HS-5 (cell line): Measurements from ENCODE around the gene PDE3A.

ENCODE experiments used
- DNase-seq: peaks from one replicate; pipeline ENCODE4 v3.0.0-alpha.2; 2012; ENCODE audit warnings: low read depth

Gene PDE3A

GRCh38 chr12:20424841-20425240, 56.5 kb downstream of the PDE3A start:
- DNase-seq: no peak

DNA sequence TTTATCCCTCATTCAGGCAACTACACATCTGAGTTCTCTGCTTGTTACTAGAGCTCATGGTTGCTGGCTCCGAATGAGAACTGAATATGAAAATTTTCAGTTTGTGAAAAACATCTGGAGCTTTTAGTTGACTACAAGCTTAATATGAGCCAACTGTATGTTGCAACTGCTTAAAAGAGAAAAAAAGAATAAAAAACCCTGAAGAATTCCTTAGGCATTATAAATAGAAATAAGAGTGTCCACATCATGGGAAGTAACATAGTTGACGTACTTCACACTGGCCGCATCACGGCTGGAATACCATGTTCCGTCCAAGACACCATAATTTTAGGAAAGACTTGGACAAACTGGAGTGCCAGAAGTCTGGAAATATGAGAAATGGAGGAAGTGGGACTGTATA, 57.9 kb downstream of the PDE3A start:
- DNase-seq: no peak

DNA sequence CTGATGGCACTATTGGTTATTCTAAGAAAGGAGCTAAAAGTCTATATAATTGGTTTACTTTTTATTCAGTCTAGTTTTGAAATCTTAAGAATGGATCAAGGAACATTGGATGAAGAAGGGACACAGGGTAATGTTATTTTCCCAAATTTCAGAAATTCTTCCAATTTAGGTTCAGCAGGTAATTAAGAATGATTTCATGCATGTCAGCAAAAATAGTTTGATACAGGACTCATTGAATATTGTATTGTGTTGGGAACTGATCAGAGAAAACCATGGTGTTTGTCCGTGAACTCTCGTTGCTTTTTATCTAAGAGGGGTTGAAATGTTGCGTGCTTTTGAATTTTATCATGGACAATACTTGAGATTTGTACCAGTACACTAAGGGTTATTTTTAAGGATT, 58.6 kb downstream of the PDE3A start:
- DNase-seq: no peak

- no peak for DNase-seq
Observed at GRCh38 chr12:20429852-20430251, 61.5 kb downstream of the PDE3A start.

GRCh38 chr12:20432290-20432689, 64.0 kb downstream of the PDE3A start:
- no peak for DNase-seq

DNA sequence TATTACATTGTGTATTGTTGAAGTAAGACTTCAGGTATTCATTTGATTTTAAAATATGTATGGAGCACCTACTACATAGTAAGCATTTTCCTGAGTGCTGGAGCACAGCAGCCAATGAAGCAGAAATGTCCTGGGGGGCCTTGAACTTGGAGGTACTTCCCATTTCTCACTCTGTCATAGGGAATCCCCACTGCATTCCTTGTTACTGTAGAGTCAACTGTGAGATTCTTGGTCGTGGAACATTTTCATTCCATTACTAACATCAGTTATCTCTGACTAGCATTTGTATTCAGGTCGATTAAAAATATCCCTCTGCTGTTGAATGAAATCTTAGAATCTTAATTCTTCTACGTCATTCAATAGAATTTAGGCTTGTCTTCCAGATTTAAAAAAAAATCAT, 66.7 kb downstream of the PDE3A start:
- no peak for DNase-seq

DNA sequence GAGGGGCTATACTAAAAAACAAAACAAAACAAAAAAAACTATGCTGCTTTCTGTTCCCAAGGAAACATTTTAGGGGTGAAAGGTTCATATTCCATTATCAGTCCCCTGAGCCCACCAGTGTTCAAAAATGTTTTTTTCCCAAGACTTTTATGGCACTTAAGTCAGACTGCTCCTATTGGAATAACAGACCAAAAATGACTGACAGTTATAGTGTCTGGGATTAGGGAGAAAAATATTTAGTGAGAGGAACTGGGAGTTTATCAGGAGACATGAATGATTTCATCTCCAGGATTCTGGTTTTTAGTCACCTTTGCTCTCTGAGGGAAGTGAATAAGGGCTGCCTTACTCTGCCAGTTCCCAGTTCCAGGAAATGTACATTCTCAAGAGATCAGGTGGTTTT, 68.0 kb downstream of the PDE3A start:
- DNase-seq: no peak

DNA sequence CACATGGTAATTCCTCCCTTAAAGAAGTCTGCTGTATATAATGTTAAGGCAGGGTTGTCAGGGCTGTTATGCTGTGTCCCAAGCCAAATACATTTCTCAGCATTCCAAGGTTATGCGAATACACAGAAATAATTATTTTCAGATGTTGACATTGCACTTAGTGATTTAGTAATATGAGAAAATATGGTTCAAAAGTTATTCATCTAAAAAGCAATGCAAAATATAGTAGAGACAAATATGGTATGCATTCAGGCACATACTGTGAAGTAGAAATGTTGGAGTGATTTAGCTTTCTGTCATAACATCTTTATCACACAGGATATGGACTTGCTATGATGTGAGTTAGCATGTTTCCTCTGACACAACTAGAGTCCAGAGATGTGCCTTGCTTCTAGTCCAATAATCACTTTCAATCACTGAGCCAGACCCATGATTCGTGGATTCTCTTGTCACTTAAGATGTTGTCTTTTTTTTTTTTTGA, 70.0 kb downstream of the PDE3A start:
- peak; percentile 67 for DNase-seq

GRCh38 chr12:20439626-20440025, 71.3 kb downstream of the PDE3A start:
- DNase-seq: no peak

GRCh38 chr12:20440408-20440807, 72.1 kb downstream of the PDE3A start:
- no peak for DNase-seq

DNA sequence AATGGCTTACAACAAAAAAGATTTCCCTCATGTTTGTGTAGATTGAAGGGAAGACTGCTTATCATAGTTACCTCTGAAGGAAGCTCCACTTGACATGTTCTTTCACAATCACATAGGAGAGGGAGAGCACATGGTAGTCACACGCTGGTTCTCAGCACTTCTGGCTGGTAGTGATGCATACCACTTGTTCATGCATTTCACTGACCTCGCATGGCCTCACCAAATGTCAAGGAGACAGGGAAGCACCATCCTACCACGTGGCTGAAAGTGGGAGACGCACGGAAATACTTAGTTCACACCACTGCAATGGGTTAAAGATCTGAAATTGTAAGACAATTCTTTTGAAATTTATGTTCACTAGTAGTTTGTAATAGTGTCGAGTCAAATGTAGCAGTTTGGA, 74.0 kb downstream of the PDE3A start:
- DNase-seq: no peak

- no peak for DNase-seq
Observed at GRCh38 chr12:20443255-20443654, 74.9 kb downstream of the PDE3A start.

- no peak for DNase-seq
Observed at GRCh38 chr12:20443792-20444191, 75.5 kb downstream of the PDE3A start.

- no peak for DNase-seq
Observed at GRCh38 chr12:20444595-20445170, 76.3 kb downstream of the PDE3A start.

DNA sequence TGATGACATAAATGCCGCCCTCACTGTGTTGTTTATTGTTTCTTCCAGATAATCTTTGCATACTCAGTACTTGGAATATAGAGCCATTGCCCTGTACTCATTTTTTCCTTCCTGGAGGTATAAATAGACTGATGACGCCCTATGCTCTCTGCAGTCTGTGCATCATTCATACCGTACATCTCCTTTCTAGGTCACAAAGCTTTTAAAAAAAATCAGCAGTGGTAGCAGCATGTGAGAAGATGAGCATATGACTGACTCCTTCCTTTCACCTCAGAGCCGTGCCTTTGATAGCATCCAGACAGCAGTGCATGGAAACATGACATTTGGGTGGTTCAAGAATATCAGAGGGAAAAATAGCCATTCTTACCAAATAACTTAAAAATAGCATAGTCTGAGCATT, 77.3 kb downstream of the PDE3A start:
- DNase-seq: no peak

DNA sequence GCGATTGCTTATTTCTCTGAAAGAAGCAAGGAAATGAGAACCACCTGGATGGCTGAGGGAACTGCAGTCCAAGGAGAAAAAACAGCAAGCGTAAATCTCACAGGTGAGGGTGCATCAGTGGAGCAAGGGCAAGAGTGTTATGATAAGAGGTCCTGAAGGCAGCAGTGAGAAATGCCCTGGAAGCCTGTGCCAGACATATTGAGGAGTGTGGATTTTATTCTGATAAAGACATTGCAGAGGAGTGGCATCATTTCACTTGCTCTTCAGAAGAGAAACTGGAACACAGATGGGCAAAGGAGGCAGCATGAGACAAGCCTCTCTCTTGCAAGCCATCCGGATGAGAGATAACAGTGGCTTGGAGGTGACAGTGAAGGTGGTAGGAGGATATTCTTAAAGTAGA, 78.5 kb downstream of the PDE3A start:
- DNase-seq: no peak

DNA sequence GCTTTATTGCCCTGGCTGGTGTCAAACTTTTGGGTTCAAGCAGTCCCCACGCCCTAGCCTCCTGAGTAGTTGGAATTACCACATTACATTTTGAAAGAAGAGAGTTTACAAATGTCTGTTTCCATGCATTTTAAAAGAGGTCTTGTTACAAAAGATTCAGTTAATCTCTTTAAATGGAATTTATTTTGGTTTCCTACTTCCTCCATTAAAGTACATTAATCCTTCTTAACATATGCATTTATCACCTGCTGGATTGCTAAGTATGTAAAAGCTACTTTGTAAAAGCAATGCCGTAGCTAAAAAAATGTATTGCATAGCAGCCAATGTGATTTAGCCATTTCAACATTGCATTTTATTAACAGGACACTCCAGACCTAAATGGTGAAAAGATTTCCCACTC, 80.4 kb downstream of the PDE3A start:
- no peak for DNase-seq

- DNase-seq: no peak
Observed at GRCh38 chr12:20450591-20451180, 82.3 kb downstream of the PDE3A start.

- DNase-seq: peak; percentile 79
Observed at GRCh38 chr12:20451761-20452160, 83.4 kb downstream of the PDE3A start.

DNA sequence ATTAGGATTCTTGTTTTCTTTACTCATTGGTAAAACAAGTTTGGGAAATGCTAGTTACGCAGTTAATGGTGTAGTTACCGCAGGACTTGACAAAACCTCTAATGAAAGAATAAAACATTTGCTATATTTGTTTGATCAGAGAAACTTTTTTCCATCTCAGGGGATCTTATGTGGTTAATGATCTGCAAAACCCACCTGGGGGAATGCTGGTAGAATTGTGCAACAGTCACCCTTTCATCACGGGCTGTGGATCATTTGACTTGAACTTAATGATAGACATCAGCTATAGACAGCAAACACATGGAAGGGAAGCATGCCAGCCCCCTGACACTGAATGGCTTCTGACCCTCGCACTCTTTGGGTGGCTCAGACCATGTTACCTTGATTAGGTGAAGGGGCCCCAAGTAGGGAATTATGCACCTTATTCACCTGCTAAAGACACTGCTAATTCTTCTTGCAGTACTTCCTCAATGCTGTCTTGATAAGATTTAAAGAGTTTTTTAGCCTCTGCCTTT, 84.2 kb downstream of the PDE3A start:
- no peak for DNase-seq

DNA sequence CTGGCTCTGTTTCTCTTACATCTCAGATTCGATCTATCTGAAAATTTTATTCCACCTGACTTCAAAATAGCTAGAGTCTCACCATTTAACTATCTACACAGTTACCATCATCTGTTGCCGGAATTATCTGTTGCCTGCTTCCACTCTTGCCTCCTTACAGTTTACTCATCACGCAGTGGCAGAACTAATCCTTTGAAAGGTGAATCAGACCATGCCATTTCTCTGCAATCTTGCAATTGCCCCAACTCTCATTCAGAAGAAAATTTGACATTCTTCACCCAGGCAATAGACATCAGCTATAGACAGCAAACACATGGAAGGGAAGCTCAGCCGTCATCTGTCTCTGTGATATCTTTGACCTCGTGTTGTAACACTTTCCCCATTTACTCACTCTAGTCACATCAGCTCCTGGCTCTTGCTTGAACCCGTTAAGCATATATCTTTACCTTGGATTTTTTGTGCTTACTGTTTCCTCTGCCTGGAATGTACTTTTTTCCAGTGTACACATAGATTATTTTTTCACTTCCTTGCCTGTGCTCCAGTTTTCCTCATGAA, 85.5 kb downstream of the PDE3A start:
- no peak for DNase-seq

DNA sequence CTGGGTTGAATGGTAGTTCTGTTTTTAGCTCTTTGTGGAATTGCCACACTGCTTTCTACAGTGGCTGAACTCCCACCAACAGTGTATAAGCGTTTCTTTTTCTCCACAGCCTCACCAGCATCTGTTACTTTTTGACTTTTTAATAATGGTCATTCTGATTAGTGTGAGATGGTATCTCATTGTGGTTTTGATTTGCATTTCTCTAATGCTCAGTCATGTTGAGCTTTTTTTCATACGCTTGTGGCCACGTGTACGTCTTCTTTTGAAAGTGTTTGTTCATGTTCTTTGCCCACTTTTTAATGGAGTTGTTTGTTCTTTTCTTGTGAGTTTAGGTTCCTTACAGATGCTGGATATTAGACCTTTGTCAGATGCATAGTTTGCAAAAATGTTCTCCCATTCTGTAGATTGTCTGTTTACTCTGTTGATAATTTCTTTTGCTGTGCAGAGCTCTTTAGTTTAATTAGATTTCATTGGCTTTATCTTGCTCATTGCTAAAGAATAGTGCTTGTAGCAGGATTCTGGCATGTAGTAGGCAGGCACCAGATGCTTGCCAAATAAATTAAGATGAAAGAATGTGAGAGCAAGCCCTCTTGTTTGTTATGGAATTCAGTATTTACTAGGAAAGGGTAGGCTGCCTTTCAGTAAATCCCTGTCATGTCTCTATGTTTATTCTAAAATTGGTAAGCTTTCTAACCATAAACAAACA, 86.8 kb downstream of the PDE3A start:
- no peak for DNase-seq

GRCh38 chr12:20457582-20457981, 89.2 kb downstream of the PDE3A start:
- DNase-seq: no peak
